Hematopoietic multipotent progenitor cell treated with erythropoietin and hydrocortisone succinate and interleukin-3 and kit ligand, for 6 days (in vitro differentiated cells): Measurements from ENCODE around the gene MAP3K8.
"Not testable (repeated sequence)": the region's sequence is repeated elsewhere in the genome, so short reads cannot be mapped to it uniquely, and the experiment has no call there.

Experiments used
- DNase-seq: peaks from one replicate; pipeline ENCODE4 v3.0.0-alpha.2; 2015

The MAP3K8 gene

GRCh38 chr10:30423655-30424275 lies 10.2 kb upstream of the MAP3K8 start:
- not testable (repeated sequence) for DNase-seq

GRCh38 chr10:30425336-30426075 lies 8.5 kb upstream of the MAP3K8 start:
- DNase-seq, result no peak

GRCh38 chr10:30430544-30431298 lies 3.3 kb upstream of the MAP3K8 start:
- peak; percentile 45 for DNase-seq

GRCh38 chr10:30431435-30431911 lies 2.5 kb upstream of the MAP3K8 start:
- DNase-seq, result peak; percentile 64

- DNase-seq, result no peak
Measured at GRCh38 chr10:30432622-30433305, 1.2 kb upstream of the MAP3K8 start.

- peak; percentile 76 for DNase-seq
Measured at GRCh38 chr10:30433306-30433729, 666 bp upstream of the MAP3K8 start.

- peak; percentile 86 for DNase-seq
Measured at GRCh38 chr10:30434273-30435072, 489 bp downstream of the MAP3K8 start.

- peak; percentile 73 for DNase-seq
Measured at GRCh38 chr10:30435073-30435422, 1.1 kb downstream of the MAP3K8 start.

GRCh38 chr10:30435499-30436167 lies 1.6 kb downstream of the MAP3K8 start:
- not testable (repeated sequence) for DNase-seq

- DNase-seq, result peak; percentile 82
Measured at GRCh38 chr10:30436191-30436611, 2.2 kb downstream of the MAP3K8 start.

- no peak for DNase-seq
Measured at GRCh38 chr10:30436671-30437030, 2.7 kb downstream of the MAP3K8 start.

- DNase-seq, result peak; percentile 94
Measured at GRCh38 chr10:30437031-30437841, 3.3 kb downstream of the MAP3K8 start.

GRCh38 chr10:30438021-30438850 lies 4.3 kb downstream of the MAP3K8 start:
- no peak for DNase-seq

GRCh38 chr10:30439931-30440330 lies 5.9 kb downstream of the MAP3K8 start:
- DNase-seq, result no peak

- DNase-seq, result no peak
Measured at GRCh38 chr10:30442019-30442606, 8.1 kb downstream of the MAP3K8 start.

GRCh38 chr10:30443049-30443448 lies 9.1 kb downstream of the MAP3K8 start:
- DNase-seq, result no peak

- DNase-seq, result no peak
Measured at GRCh38 chr10:30445711-30446110, 11.7 kb downstream of the MAP3K8 start.

GRCh38 chr10:30447125-30447799 lies 13.3 kb downstream of the MAP3K8 start:
- no peak for DNase-seq

- no peak for DNase-seq
Measured at GRCh38 chr10:30448092-30448491, 14.1 kb downstream of the MAP3K8 start.
